NCI-H524 treated with DMSO at 0.1 percent for 48 hours (cell line): ENCODE data around the gene MVK.
"Not testable (repeated sequence)": the region's sequence is repeated elsewhere in the genome, so short reads cannot be mapped to it uniquely, and the experiment has no call there.

Experiments
- DNase-seq: peaks from one replicate; lab custom pipeline; 2025; lab: John Stamatoyannopoulos, UW

Gene MVK

GRCh38 chr12:109591041-109591440, 17.4 kb downstream of the MVK start:
- DNase-seq, result no peak

GRCh38 chr12:109592195-109592904, 18.8 kb downstream of the MVK start:
- peak; percentile 71 for DNase-seq

- DNase-seq, result peak; percentile 71
These were observed 19.3 kb downstream of the MVK start for GRCh38 chr12:109592905-109593272.

- DNase-seq, result peak; percentile 61
These were observed 21.1 kb downstream of the MVK start for GRCh38 chr12:109594556-109595317.

GRCh38 chr12:109595321-109595902, 21.8 kb downstream of the MVK start:
- DNase-seq, result no peak

GRCh38 chr12:109596418-109597244, 23.0 kb downstream of the MVK start:
- DNase-seq, result peak; percentile 19

GRCh38 chr12:109597414-109597794, 23.8 kb downstream of the MVK start:
- DNase-seq, result no peak

- DNase-seq, result peak; percentile 46
These were observed 24.3 kb downstream of the MVK start for GRCh38 chr12:109597795-109598427.

- no peak for DNase-seq
These were observed 24.8 kb downstream of the MVK start for GRCh38 chr12:109598428-109598854.

- no peak for DNase-seq
These were observed 25.5 kb downstream of the MVK start for GRCh38 chr12:109599087-109599486.

- no peak for DNase-seq
These were observed 26.9 kb downstream of the MVK start for GRCh38 chr12:109600481-109600880.

- DNase-seq, result no peak
These were observed 27.4 kb downstream of the MVK start for GRCh38 chr12:109600995-109601394.

GRCh38 chr12:109601557-109601956, 28.0 kb downstream of the MVK start:
- no peak for DNase-seq

GRCh38 chr12:109602132-109602531, 28.5 kb downstream of the MVK start:
- DNase-seq, result not testable (repeated sequence)

GRCh38 chr12:109604132-109604585, 30.6 kb downstream of the MVK start:
- no peak for DNase-seq

- peak; percentile 80 for DNase-seq
These were observed 31.4 kb downstream of the MVK start for GRCh38 chr12:109605016-109605415.

GRCh38 chr12:109605599-109606228, 32.1 kb downstream of the MVK start:
- DNase-seq, result no peak

- peak; percentile 58 for DNase-seq
These were observed 32.9 kb downstream of the MVK start for GRCh38 chr12:109606320-109607028.

GRCh38 chr12:109607618-109608017, 34.0 kb downstream of the MVK start:
- no peak for DNase-seq

- DNase-seq, result no peak
These were observed 34.7 kb downstream of the MVK start for GRCh38 chr12:109608270-109608669.

GRCh38 chr12:109608793-109609192, 35.2 kb downstream of the MVK start:
- no peak for DNase-seq
